Activated T-cell treated with anti-CD3 and anti-CD28 coated beads for 4 hours (primary cell): Measurements from ENCODE around the gene DCDC2C.

Source experiments
- DNase-seq: peaks from one replicate; pipeline ENCODE4 v3.0.0-alpha.2; 2020

DCDC2C gene

GRCh38 chr2:3712831-3713503 is 9.6 kb downstream of the DCDC2C start:
- no peak for DNase-seq

GRCh38 chr2:3718679-3719078 is 15.3 kb downstream of the DCDC2C start:
- no peak for DNase-seq

- no peak for DNase-seq
Measured at GRCh38 chr2:3725002-3725401, 21.6 kb downstream of the DCDC2C start.

- DNase-seq = no peak
Measured at GRCh38 chr2:3725458-3726250, 22.3 kb downstream of the DCDC2C start.

GRCh38 chr2:3726511-3726910 is 23.1 kb downstream of the DCDC2C start:
- DNase-seq = no peak

GRCh38 chr2:3727397-3728045 is 24.1 kb downstream of the DCDC2C start:
- DNase-seq = no peak

GRCh38 chr2:3728104-3729054 is 25.0 kb downstream of the DCDC2C start:
- no peak for DNase-seq

GRCh38 chr2:3729055-3729448 is 25.7 kb downstream of the DCDC2C start:
- DNase-seq = no peak

GRCh38 chr2:3729786-3730185 is 26.4 kb downstream of the DCDC2C start:
- no peak for DNase-seq

GRCh38 chr2:3730646-3731045 is 27.3 kb downstream of the DCDC2C start:
- DNase-seq = no peak

GRCh38 chr2:3731829-3732228 is 28.5 kb downstream of the DCDC2C start:
- no peak for DNase-seq

- DNase-seq = no peak
Measured at GRCh38 chr2:3736112-3736511, 32.7 kb downstream of the DCDC2C start.

GRCh38 chr2:3737128-3737527 is 33.8 kb downstream of the DCDC2C start:
- DNase-seq = no peak

- no peak for DNase-seq
Measured at GRCh38 chr2:3738454-3738853, 35.1 kb downstream of the DCDC2C start.

GRCh38 chr2:3739313-3739712 is 35.9 kb downstream of the DCDC2C start:
- DNase-seq = no peak

GRCh38 chr2:3741396-3741795 is 38.0 kb downstream of the DCDC2C start:
- DNase-seq = no peak

GRCh38 chr2:3741867-3742602 is 38.7 kb downstream of the DCDC2C start:
- no peak for DNase-seq

- DNase-seq = no peak
Measured at GRCh38 chr2:3742743-3743508, 39.6 kb downstream of the DCDC2C start.

- no peak for DNase-seq
Measured at GRCh38 chr2:3743951-3744555, 40.7 kb downstream of the DCDC2C start.

GRCh38 chr2:3745920-3746319 is 42.5 kb downstream of the DCDC2C start:
- DNase-seq = no peak
